Effector memory CD8-positive, alpha-beta T cell (primary cell): ENCODE data around the gene SIDT1.

Experiments
- ATAC-seq: fragments of 150-1000 bp; cut with Tn5 transposase; replicated peaks from 2 replicates; pipeline ENCODE4 v1.10.0; 2021; ENCODE audit warnings: mild to moderate bottlenecking, moderate library complexity
- DNase-seq, 3 experiments: peaks; one replicate each; pipeline ENCODE4 v3.0.0; 2021
- H3K27ac Mint-ChIP-seq, 2 donors: one replicate each; pipeline ENCODE4 v1.8.0; 2022; ENCODE audit warnings: mild to moderate bottlenecking in 2 of 2, mixed read lengths in 2 of 2, moderate library complexity in 2 of 2
- H3K27me3 Mint-ChIP-seq, 2 donors: one replicate each; pipeline ENCODE4 v1.8.0; 2022; ENCODE audit warnings: mixed read lengths in 2 of 2
- H3K36me3 Mint-ChIP-seq: one replicate; pipeline ENCODE4 v1.8.0; 2022; ENCODE audit warnings: mild to moderate bottlenecking, moderate library complexity, mixed read lengths; ENCODE audit not compliant: insufficient read depth
- H3K4me1 Mint-ChIP-seq, 2 donors: one replicate each; pipeline ENCODE4 v1.8.0; 2022; ENCODE audit warnings: low read depth in 2 of 2, mixed read lengths in 2 of 2
- H3K4me3 Mint-ChIP-seq, 2 donors: one replicate each; pipeline ENCODE4 v1.8.0; 2022; ENCODE audit warnings: mild to moderate bottlenecking in 2 of 2, mixed read lengths in 2 of 2, moderate library complexity in 2 of 2
- H3K9me3 Mint-ChIP-seq, 2 donors: one replicate each; pipeline ENCODE4 v1.8.0; 2022; ENCODE audit warnings: mixed read lengths in 2 of 2
- total RNA-seq, 9 experiments: gene quantifications; one replicate each; lab custom pipeline; 2026; lab: John Stamatoyannopoulos, UW

Gene SIDT1
- 15.4 to 96.8 (median 57.3) reads per million in 9 experiments for total RNA-seq

DNA sequence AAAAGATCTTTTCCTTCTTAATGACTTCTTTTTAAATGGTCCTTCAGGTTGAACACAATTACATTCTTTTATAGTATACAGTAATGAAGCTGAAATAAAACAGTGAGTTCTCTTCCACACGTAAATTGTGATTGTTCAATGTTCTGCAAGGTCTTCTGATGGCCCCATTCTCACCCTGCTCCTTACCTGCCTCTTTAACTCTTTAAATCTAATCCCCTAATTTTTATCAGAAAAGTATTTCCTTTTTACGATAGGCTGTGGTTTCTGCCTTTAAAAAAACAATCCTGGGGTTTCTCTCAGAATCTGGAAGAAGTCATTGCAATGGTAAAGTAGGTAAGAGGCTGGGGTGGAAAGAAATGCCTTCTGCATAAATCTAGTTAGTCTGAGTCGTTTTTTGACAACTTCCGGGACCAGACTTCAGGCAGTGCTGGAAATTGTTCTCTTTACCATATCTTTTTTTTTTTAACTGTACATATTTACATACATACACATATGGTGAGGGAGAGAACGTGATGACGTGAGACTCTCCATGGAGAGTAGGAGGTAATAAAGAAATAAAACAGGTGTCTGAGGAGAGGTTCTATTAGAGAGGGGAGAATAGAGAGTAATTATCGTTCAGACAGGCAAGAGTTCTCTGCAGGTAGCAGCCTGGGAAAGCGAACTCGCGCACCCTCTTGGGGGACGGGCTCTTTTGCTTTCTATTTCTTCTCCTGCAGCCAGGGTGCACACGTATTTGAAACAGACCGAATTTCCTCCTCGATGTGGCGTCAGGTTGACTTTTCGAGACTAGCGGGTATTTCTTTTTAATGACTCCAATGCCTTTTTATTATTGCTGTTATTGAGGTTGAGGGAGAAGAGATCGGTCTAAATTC is at the start of gene SIDT1:
Gene SIDT1, plus strand, starts transcription at position 730 of the 872 bp plus-strand sequence. CDS start 467 bp downstream, outside the sequence.
- no peaks in the 10 kb centered on the region for H3K9me3 Mint-ChIP-seq
- DNase-seq, result peak; percentile 62 to 72 (median 64)
- no peaks in the 10 kb centered on the region for H3K27me3 Mint-ChIP-seq
- H3K4me3 Mint-ChIP-seq, result peak within 1 kb of the TSS; percentile 93 to 100
- H3K36me3 Mint-ChIP-seq, result peaks cover 30% of the 10 kb centered on the region
- ATAC-seq, result peak; percentile 73
- peaks cover 34 to 44% of the 10 kb centered on the region in 2 donors for H3K4me1 Mint-ChIP-seq
- H3K27ac Mint-ChIP-seq, result peak within 1 kb of the TSS; percentile 93 to 98

DNA sequence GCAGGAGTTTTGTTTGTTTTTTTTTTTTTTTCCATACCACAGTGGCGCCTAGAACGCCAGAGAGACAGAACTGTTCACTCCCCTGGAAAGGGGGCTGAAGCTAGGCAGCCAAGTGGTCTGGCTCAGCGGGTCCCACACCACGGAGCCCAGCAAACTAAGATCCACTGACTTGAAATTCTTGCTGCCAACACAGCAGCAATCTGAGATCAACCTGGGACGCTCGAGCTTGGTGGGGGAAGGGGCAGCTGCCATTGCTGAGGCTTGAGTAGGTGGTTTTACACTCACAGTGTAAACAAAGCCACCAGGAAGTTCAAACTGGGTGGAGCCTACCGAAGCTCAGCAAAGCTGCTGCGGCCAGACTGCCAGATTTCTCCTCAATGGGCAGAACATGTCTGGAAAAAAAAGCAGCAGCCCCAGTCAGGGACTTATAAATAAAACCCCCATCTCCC is 47.2 kb upstream of the SIDT1 start:
- DNase-seq, result peak; percentile 35 to 45 (median 44)
- Mint-ChIP-seq H3K4me1 (peaks cover 15 to 25% of the 10 kb centered on the region in 2 donors), H3K36me3 (no peaks in the 10 kb centered on the region), H3K27me3 (no peaks in the 10 kb centered on the region), H3K4me3 (peak overlapping the region; percentile 68 to 69), H3K9me3 (no peaks in the 10 kb centered on the region), H3K27ac (peak overlapping the region; percentile 86 to 87)
- peak; percentile 82 for ATAC-seq

DNA sequence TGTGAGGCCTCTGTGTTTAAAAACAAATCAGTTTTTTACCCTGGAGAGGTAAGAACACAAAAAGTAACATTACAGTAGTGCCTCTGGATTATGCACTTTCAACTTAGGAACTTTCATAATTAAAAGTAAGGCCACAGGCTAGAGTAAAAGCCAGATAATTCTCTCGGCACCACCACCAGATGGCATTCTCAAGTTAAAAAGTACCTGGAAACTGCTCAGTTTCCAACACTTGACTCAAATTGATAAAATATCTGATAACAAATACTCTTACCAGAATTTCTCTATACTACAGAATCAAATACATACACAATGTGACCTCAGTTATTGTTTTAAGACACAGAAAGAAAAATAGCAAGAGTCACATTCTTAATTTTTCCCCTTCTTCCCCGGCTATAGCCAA is 37.3 kb upstream of the SIDT1 start:
- peak in 2 of 3 experiments; percentile 21 to 25 for DNase-seq
- no peak overlapping the region for H3K4me3 Mint-ChIP-seq
- ATAC-seq, result peak; percentile 47

DNA sequence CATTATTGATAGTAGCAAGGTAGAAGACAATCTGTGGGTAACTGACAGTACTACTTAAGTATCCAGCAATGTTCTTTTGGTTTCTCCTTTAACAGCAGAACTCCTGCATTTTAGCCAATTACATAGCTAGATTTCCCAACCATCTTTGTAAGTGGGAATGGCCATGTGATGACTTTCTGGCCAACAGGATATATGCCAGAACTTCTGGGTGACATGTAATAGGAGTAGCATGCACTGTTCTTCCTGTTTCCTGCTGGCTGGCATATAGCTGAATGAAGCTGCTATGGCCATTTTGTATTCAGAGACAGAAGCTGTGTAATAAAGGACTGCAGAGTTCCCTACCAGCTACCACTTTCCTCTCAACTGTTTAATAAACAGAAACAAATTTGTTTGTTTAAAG is 35.4 kb upstream of the SIDT1 start:
- peaks cover 0 to 6% of the 10 kb centered on the region in 2 donors for H3K4me1 Mint-ChIP-seq
- peaks cover 7% of the 10 kb centered on the region for H3K36me3 Mint-ChIP-seq
- no peak for DNase-seq
- no peak overlapping the region for H3K4me3 Mint-ChIP-seq
- no peaks in the 10 kb centered on the region for H3K27me3 Mint-ChIP-seq
- ATAC-seq, result no peak
- H3K9me3 Mint-ChIP-seq, result no peaks in the 10 kb centered on the region
- no peak overlapping the region for H3K27ac Mint-ChIP-seq

More for the DNA sequence above, 37.3 kb upstream of the SIDT1 start:
- H3K27ac Mint-ChIP-seq, result no peak overlapping the region
- H3K36me3 Mint-ChIP-seq, result peaks cover 7% of the 10 kb centered on the region
- H3K4me1 Mint-ChIP-seq, result peaks cover 0 to 7% of the 10 kb centered on the region in 2 donors
- H3K9me3 Mint-ChIP-seq, result no peaks in the 10 kb centered on the region
- H3K27me3 Mint-ChIP-seq, result no peaks in the 10 kb centered on the region

DNA sequence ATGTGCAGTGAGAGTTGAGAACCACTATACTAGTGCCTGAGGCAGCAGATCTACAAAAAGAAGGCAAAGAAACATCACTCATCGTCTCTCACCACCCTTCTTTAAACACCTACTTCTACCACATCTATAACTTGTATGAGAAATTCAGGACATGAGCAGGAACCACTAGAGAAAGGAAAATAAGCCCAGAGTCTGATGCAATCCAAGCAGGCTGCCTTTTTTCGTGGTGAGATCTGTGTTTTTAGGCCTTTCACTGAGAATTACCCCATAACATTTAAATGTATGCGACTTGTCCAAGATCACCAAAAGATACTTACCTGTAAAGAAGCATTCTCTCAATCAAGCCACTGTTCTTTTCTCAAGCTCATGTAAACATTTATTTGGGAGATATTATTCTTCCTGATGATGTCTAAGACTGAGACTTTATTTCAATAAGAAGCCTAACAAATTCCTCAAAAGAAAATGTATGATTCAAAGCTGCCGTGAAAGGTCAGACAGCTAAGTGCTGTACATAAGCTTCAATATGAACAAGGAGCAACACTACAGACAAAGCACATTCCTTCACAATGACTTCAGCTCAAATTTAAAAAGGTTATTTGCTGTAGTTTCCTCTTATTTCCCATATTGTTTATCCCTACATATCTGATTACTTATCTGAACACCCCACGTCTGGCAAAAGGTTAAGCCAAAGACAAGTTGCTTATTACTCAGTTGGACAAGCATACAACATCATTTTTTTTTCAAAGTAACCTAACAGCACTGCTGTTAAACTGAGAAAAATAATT is 33.9 kb upstream of the SIDT1 start:
- no peak overlapping the region for H3K27ac Mint-ChIP-seq
- no peaks in the 10 kb centered on the region for H3K9me3 Mint-ChIP-seq
- H3K36me3 Mint-ChIP-seq, result peaks cover 10% of the 10 kb centered on the region
- ATAC-seq (no peak), DNase-seq (no peak)
- no peak overlapping the region for H3K4me3 Mint-ChIP-seq
- H3K4me1 Mint-ChIP-seq, result peaks cover 0 to 6% of the 10 kb centered on the region in 2 donors
- H3K27me3 Mint-ChIP-seq, result no peaks in the 10 kb centered on the region

DNA sequence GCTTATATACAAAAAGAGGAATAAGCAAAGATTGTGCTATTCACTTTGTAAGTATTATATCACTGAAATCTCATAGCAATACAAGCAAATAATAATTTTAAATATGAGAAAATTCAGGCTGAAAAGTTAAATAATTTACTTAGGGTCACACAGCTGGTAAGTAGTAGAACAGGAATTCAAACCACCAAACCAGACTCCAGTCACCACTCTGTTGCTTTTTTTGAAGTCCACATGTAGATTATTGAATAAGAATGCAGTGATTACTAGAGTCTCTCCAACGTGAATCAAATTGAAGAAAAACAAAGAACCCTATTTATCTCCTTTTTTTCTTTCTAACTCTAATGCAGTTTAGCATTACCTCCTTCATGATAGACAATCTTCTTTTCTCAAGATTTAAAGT is 33.3 kb upstream of the SIDT1 start:
- Mint-ChIP-seq H3K9me3 (no peaks in the 10 kb centered on the region), H3K4me1 (peaks cover 0 to 6% of the 10 kb centered on the region in 2 donors), H3K36me3 (peaks cover 10% of the 10 kb centered on the region), H3K4me3 (no peak overlapping the region), H3K27ac (no peak overlapping the region), H3K27me3 (no peaks in the 10 kb centered on the region)
- ATAC-seq (no peak), DNase-seq (no peak)

DNA sequence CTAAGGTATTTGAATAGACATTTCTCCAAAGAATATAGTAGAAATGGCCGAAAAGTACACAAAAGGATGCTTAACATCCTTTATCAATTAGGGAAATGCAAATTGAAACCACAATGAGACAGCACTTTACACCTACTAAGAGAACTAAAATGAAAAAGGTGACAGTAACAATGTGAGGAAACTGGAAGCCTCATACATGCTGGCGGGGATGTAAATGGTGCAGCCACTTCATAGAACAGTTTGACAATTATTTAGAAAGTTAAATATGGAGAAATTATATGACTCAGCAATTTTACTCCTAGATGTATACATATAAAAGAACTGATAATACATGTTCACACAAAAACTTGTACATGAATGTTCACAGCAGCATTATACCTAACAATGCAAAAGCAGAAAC is 30.8 kb upstream of the SIDT1 start:
- Mint-ChIP-seq H3K4me1 (peaks cover 0 to 6% of the 10 kb centered on the region in 2 donors), H3K27me3 (no peaks in the 10 kb centered on the region), H3K9me3 (no peaks in the 10 kb centered on the region), H3K36me3 (peaks cover 10% of the 10 kb centered on the region), H3K27ac (no peak overlapping the region), H3K4me3 (no peak overlapping the region)
- no peak for ATAC-seq
- no peak for DNase-seq

DNA sequence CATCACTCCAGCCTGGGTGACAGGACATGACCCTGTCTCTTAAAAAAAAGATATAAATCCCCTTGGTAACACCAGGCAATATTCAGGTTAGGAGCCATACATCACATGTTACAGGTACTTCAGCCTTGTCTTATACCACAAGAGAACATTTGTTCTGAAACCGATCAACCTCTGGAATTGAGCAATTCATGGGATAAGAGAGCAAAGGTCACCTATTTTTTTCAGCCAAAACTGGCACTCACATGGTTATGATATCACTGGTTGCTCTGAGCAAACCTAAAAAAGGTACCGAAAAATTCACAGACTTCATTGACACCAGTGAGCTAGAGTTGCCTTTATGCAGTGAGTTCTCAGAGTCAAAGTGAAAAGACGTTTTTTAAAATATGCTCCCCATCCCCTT is 26.5 kb upstream of the SIDT1 start:
- H3K4me1 Mint-ChIP-seq, result peaks cover 0 to 6% of the 10 kb centered on the region in 2 donors
- H3K36me3 Mint-ChIP-seq, result peaks cover 3% of the 10 kb centered on the region
- no peak overlapping the region for H3K27ac Mint-ChIP-seq
- H3K9me3 Mint-ChIP-seq, result no peaks in the 10 kb centered on the region
- no peak for ATAC-seq
- no peaks in the 10 kb centered on the region for H3K27me3 Mint-ChIP-seq
- H3K4me3 Mint-ChIP-seq, result no peak overlapping the region
- no peak for DNase-seq

DNA sequence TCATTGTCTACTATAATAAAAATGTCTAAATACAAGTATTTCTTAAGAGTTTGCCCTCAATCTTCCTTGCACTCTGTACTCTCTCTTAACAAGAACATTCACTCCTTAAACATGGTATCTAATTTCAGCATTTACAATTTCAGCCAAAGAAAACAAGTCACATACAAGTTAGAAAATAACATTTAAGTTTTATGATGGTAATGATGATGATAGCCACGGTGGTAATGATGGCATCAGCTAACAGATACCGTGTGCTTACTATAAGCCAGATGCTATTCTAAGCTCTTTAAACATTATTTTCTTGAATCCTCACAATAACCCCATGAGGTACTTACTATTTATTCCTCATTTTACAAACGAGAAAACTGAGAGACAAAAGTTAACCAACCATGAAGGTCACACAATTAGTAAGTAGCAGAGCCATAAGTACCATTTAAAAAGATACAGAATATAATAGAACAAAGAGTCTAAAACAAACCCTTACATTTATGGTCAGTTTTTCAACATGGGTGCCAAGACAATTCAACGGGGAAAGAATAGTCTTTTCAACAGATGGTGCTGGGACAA is 24.8 kb upstream of the SIDT1 start:
- no peaks in the 10 kb centered on the region for H3K9me3 Mint-ChIP-seq
- H3K4me3 Mint-ChIP-seq, result no peak overlapping the region
- no peaks in the 10 kb centered on the region for H3K27me3 Mint-ChIP-seq
- H3K27ac Mint-ChIP-seq, result no peak overlapping the region
- DNase-seq (no peak), ATAC-seq (no peak)
- H3K4me1 Mint-ChIP-seq, result no peaks in the 10 kb centered on the region
- H3K36me3 Mint-ChIP-seq, result peaks cover under 1% of the 10 kb centered on the region

DNA sequence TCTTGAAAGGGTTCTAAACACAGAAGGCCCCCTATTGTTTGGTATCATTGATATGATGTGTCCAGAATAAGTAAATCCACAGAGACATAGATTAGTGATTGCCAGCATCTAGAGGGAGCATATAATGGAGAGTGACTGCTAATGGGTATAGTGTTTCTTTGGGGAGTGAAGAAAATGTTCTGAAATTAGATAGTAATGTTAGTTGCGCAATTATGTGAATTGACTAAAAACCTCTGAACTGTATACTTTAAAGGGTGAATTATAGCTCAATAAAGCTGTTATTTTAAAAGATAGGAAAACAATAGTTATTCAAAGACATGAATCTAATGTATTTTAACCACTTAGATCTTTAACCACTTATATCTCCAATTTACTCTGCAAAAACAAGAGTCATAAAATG is 23.4 kb upstream of the SIDT1 start:
- DNase-seq (no peak), ATAC-seq (no peak)
- H3K36me3 Mint-ChIP-seq, result no peaks in the 10 kb centered on the region
- no peaks in the 10 kb centered on the region for H3K27me3 Mint-ChIP-seq
- H3K9me3 Mint-ChIP-seq, result no peaks in the 10 kb centered on the region
- no peaks in the 10 kb centered on the region for H3K4me1 Mint-ChIP-seq
- no peak overlapping the region for H3K27ac Mint-ChIP-seq
- H3K4me3 Mint-ChIP-seq, result no peak overlapping the region

DNA sequence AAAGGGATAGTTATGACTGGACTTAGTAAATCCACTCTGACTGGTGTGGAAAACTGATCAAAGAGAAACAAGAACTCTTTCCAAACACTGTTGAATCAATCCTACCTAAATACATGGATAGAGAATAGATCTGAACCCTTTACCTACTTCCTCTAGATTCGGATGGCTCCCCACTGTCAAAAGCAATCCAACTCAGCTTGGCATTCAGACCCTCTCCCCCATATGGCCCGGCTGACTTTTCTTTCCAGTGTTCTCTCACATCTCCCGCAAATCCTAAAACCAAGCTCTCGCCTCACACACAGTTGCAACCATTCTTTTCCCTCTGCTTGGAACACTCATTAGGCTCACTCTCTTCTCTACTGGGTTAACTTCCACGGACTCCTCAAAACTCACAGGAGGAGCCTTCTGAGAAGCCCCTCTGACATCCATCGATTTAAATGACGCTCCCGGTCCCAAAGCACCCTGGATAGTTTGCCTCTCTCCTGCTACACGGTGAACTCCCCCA is 18.0 kb upstream of the SIDT1 start:
- H3K36me3 Mint-ChIP-seq, result peaks cover 2% of the 10 kb centered on the region
- DNase-seq (no peak), ATAC-seq (no peak)
- H3K4me1 Mint-ChIP-seq, result peaks cover 4% of the 10 kb centered on the region in 2 donors
- peaks cover 20 to 26% of the 10 kb centered on the region in 2 donors for H3K27me3 Mint-ChIP-seq
- no peak overlapping the region for H3K4me3 Mint-ChIP-seq
- no peak overlapping the region for H3K27ac Mint-ChIP-seq
- no peaks in the 10 kb centered on the region for H3K9me3 Mint-ChIP-seq

DNA sequence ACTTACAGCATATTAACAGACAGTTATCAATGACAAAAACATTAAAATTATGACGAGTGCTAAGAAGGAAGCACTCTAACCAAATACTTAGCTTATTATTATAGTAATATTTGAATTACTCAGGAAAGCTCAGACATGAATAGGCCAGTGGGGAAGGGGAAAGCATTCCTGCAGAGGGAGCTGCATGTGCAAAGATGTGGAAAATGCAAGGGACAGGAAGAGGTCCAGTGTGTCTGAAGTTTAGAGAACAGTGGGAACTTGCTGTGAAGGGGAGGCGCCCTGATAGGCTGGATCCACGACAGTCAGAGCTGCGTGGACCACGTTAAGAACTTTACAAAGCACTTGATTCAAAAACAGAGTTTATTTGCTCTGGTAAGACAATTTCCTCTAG is 16.2 kb upstream of the SIDT1 start:
- Mint-ChIP-seq H3K4me3 (no peak overlapping the region), H3K27ac (no peak overlapping the region), H3K4me1 (peaks cover 4% of the 10 kb centered on the region in 2 donors), H3K9me3 (no peaks in the 10 kb centered on the region), H3K36me3 (peaks cover 5% of the 10 kb centered on the region), H3K27me3 (peaks cover 20 to 26% of the 10 kb centered on the region in 2 donors)
- ATAC-seq (no peak), DNase-seq (no peak)

DNA sequence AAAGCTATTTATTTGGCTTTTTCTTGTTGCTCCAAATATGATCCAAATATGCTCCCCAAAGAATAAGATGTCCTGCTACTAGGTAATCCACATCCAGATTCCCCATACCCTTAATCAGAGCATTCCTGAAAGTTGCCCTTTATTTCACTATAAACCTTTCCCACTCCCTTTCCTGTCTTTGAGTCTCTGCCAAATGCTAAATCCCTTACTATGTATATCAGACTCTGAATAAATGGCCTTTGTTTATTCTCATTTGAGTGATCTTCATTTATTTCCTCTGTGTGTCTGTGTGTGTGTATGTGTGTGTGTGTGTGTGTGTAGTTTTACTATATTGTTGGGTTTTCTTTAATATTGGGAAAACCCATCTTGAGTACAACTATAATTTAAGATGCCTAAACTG is 10.4 kb upstream of the SIDT1 start:
- Mint-ChIP-seq H3K27me3 (peaks cover 31 to 41% of the 10 kb centered on the region in 2 donors), H3K4me3 (no peak overlapping the region), H3K27ac (no peak overlapping the region), H3K36me3 (peaks cover 5% of the 10 kb centered on the region), H3K4me1 (no peaks in the 10 kb centered on the region), H3K9me3 (no peaks in the 10 kb centered on the region)
- ATAC-seq (no peak), DNase-seq (no peak)
